Uterus (tissue), 4 donors: ENCODE measurements around the gene TSPAN12. TPM values are rescaled to one million over a fixed set of nuclear protein-coding genes. Genes with fewer than 3 reads are reported as not detected.
A peak's percentile ranks its signal among the peaks of the same experiment; 100 is the strongest.

Experiments
- DNase-seq, 2 donors: peaks; one replicate each; pipeline ENCODE4 v3.0.0-alpha.2; 2019 to 2020
- H3K27ac ChIP-seq, 2 donors: fragments of 200-600 bp; sonication (generic); 1 replicate in 1 of 2; 2 replicates in 1 of 2; pipeline ENCODE4 v1.5.1; 2016 to 2018
- H3K27me3 ChIP-seq, 2 donors: fragments of 200-600 bp; sonication (generic); one replicate each; pipeline ENCODE4 v1.5.1; 2018 to 2019; ENCODE audit warnings: control low read depth in 1 of 2
- H3K36me3 ChIP-seq, 2 donors: fragments of 200-600 bp; sonication (generic); one replicate each; pipeline ENCODE4 v1.5.1; 2019; ENCODE audit warnings: control low read depth in 1 of 2
- H3K4me1 ChIP-seq, 2 donors: fragments of 200-600 bp; sonication (generic); one replicate each; pipeline ENCODE4 v1.5.1; 2018 to 2019; ENCODE audit warnings: control low read depth in 1 of 2
- H3K4me3 ChIP-seq, 2 donors: fragments of 200-600 bp; sonication (generic); 1 replicate in 1 of 2; 2 replicates in 1 of 2; pipeline ENCODE4 v1.5.1; 2018 to 2019; ENCODE audit warnings: mild to moderate bottlenecking in 1 of 2
- H3K9me3 ChIP-seq, 2 donors: fragments of 200-600 bp; sonication (generic); one replicate each; pipeline ENCODE4 v1.5.1; 2019; ENCODE audit warnings: control low read depth in 1 of 2
- CTCF ChIP-seq, 4 experiments: fragments of 200-600 bp in 2 of 4; fragments of 450-650 bp in 2 of 4; sonication (generic) in 2 of 4; IDR thresholded peaks; one replicate each; pipeline ENCODE4 v1.5.1; 2016 to 2019; ENCODE audit warnings: antibody characterized with exemption in 4 of 4, mild to moderate bottlenecking in 2 of 4, moderate library complexity in 1 of 4
- POLR2A ChIP-seq, 2 donors: fragments of 450-650 bp; IDR thresholded peaks; one replicate each; pipeline ENCODE4 v1.6.1; 2016; ENCODE audit warnings: antibody characterized with exemption in 2 of 2, mild to moderate bottlenecking in 1 of 2, moderate library complexity in 1 of 2
- intact Hi-C: fragments of 100-400 bp; cut with DNase I; formaldehyde crosslinking; loops from one replicate; pipeline ENCODE4 v1.15.1; 2023; ENCODE audit warnings: low total_unique reads
- total RNA-seq, 4 donors: library from RNA; depleted of rRNA in 3 of 4; stranded (reverse); fragments of >200 nt in 3 of 4; gene quantifications; one replicate each; pipeline versions ENCODE4 v1.1.0 to v1.2.4, GENCODE V29; 2014 to 2023
- donor health status: DM: yes; HTN: yes; CAD: no.

The TSPAN12 gene
- total RNA-seq, 4 donors from 2014 or later = 3.1 to 18.8 (median 11.8) TPM

GRCh38 chr7:120806669-120807068 lies 51.3 kb downstream of the TSPAN12 start:
- intact Hi-C loops = loop anchor here (10.0 kb wide), 1 partner anchor 48 kb away; the partner anchor contains the start of gene TSPAN12
- TF ChIP-seq CTCF (IDR thresholded peaks at IDR 0.05) (no peak), POLR2A (IDR thresholded peaks at IDR 0.05) (no peak)
- Histone ChIP-seq H3K4me3 (no peak overlapping the region), H3K27ac (no peak overlapping the region), H3K27me3 (no peaks in the 10 kb centered on the region), H3K9me3 (no peaks in the 10 kb centered on the region), H3K36me3 (no peaks in the 10 kb centered on the region), H3K4me1 (no peaks in the 10 kb centered on the region)
- no peak for DNase-seq

GRCh38 chr7:120805636-120806388 lies 52.1 kb downstream of the TSPAN12 start:
- H3K36me3 ChIP-seq = no peaks in the 10 kb centered on the region
- no peak overlapping the region for H3K27ac ChIP-seq
- H3K4me3 ChIP-seq = no peak overlapping the region
- no peaks in the 10 kb centered on the region for H3K4me1 ChIP-seq
- intact Hi-C loops = loop anchor here (10.0 kb wide), 1 partner anchor 49 kb away; the partner anchor contains the start of gene TSPAN12
- DNase-seq = peak; percentile 26 to 67
- H3K9me3 ChIP-seq = no peaks in the 10 kb centered on the region
- TF ChIP-seq CTCF (IDR thresholded peaks at IDR 0.05) (peak; percentile 73 to 79 (median 76)), POLR2A (IDR thresholded peaks at IDR 0.05) (no peak)
- no peaks in the 10 kb centered on the region for H3K27me3 ChIP-seq

- no peak overlapping the region for H3K4me3 ChIP-seq
- H3K36me3 ChIP-seq = no peaks in the 10 kb centered on the region
- H3K27ac ChIP-seq = no peak overlapping the region
- H3K4me1 ChIP-seq = no peaks in the 10 kb centered on the region
- TF ChIP-seq CTCF (IDR thresholded peaks at IDR 0.05) (no peak), POLR2A (IDR thresholded peaks at IDR 0.05) (no peak)
- no peaks in the 10 kb centered on the region for H3K27me3 ChIP-seq
- intact Hi-C loops = loop anchor here (10.0 kb wide), 1 partner anchor 52 kb away; the partner anchor contains the start of gene TSPAN12
- H3K9me3 ChIP-seq = no peaks in the 10 kb centered on the region
- no peak for DNase-seq
Observed at GRCh38 chr7:120802751-120803150, 55.2 kb downstream of the TSPAN12 start.

GRCh38 chr7:120799813-120800475 lies 58.0 kb downstream of the TSPAN12 start:
- no peaks in the 10 kb centered on the region for H3K27me3 ChIP-seq
- no peak overlapping the region for H3K27ac ChIP-seq
- H3K9me3 ChIP-seq = no peaks in the 10 kb centered on the region
- intact Hi-C loops = loop anchor here (10.0 kb wide), 1 partner anchor 55 kb away; the partner anchor contains the start of gene TSPAN12
- H3K4me1 ChIP-seq = no peaks in the 10 kb centered on the region
- H3K4me3 ChIP-seq = no peak overlapping the region
- H3K36me3 ChIP-seq = no peaks in the 10 kb centered on the region
- TF ChIP-seq CTCF (IDR thresholded peaks at IDR 0.05) (no peak), POLR2A (IDR thresholded peaks at IDR 0.05) (no peak)
- no peak for DNase-seq

- intact Hi-C loops = no loop called here
- no peaks in the 10 kb centered on the region for H3K9me3 ChIP-seq
- no peak for DNase-seq
- no peak overlapping the region for H3K4me3 ChIP-seq
- TF ChIP-seq CTCF (IDR thresholded peaks at IDR 0.05) (no peak), POLR2A (IDR thresholded peaks at IDR 0.05) (no peak)
- no peak overlapping the region for H3K27ac ChIP-seq
- H3K36me3 ChIP-seq = no peaks in the 10 kb centered on the region
- H3K4me1 ChIP-seq = no peaks in the 10 kb centered on the region
- no peaks in the 10 kb centered on the region for H3K27me3 ChIP-seq
Observed at GRCh38 chr7:120799147-120799546, 58.8 kb downstream of the TSPAN12 start.
